ENCODE results near the gene TFR2.
A peak's percentile ranks its signal among the peaks of the same experiment; 100 is the strongest.

TFR2 gene

GRCh38 chr7:100620804-100621203 lies 20.5 kb downstream of the TFR2 start:
- TF ChIP-seq CTCF (IDR thresholded peaks at IDR 0.05; ENCODE audit: low read depth, low read length, missing control alignments), result no peak

GRCh38 chr7:100620239-100620638 lies 21.1 kb downstream of the TFR2 start:
- TF ChIP-seq CTCF (IDR thresholded peaks at IDR 0.05; ENCODE audit: low read depth, low read length, missing control alignments), result no peak
- no peak overlapping the region for H3K4me3 ChIP-seq (ENCODE audit: low read depth, low read length)
- DNase-seq (ENCODE audit: low read depth), result no peak

More at GRCh38 chr7:100620804-100621203, 20.5 kb downstream of the TFR2 start:
- DNase-seq (ENCODE audit: low read depth), result no peak
- no peak overlapping the region for H3K4me3 ChIP-seq (ENCODE audit: low read depth, low read length)

GRCh38 chr7:100614308-100614861 lies 27.0 kb downstream of the TFR2 start:
- no peak for DNase-seq (ENCODE audit: low read depth)
- no peak for TF ChIP-seq CTCF (IDR thresholded peaks at IDR 0.05; ENCODE audit: low read depth, low read length, missing control alignments)
- H3K4me3 ChIP-seq (ENCODE audit: low read depth, low read length), result no peak overlapping the region

- TF ChIP-seq CTCF (IDR thresholded peaks at IDR 0.05; ENCODE audit: low read depth, low read length, missing control alignments), result no peak
- H3K4me3 ChIP-seq (ENCODE audit: low read depth, low read length), result no peak overlapping the region; the same call in 1 of the 2 replicates
Observed at GRCh38 chr7:100613412-100614175, 27.8 kb downstream of the TFR2 start.

GRCh38 chr7:100612730-100613390 lies 28.5 kb downstream of the TFR2 start:
- TF ChIP-seq CTCF (IDR thresholded peaks at IDR 0.05; ENCODE audit: low read depth, low read length, missing control alignments), result peak; percentile 15
- DNase-seq (ENCODE audit: low read depth), result no peak
- H3K4me3 ChIP-seq (ENCODE audit: low read depth, low read length), result peak overlapping the region; percentile 74

More at GRCh38 chr7:100613412-100614175, 27.8 kb downstream of the TFR2 start:
- no peak for DNase-seq (ENCODE audit: low read depth)

- DNase-seq (ENCODE audit: low read depth), result peak; percentile 99
- peak within 1 kb of the TSS; percentile 74 for H3K4me3 ChIP-seq (ENCODE audit: low read depth, low read length)
- TF ChIP-seq CTCF (IDR thresholded peaks at IDR 0.05; ENCODE audit: low read depth, low read length, missing control alignments), result no peak
Observed at GRCh38 chr7:100611983-100612729, 29.2 kb downstream of the TFR2 start, which contains the start of gene MOSPD3. TSS of gene MOSPD3 (plus strand) at chr7:100612540. CDS start at chr7:100612792, 252 bp downstream.

Data from GM12864 (cell line).